ENCODE data around the gene PPIC.

The PPIC gene

DNA sequence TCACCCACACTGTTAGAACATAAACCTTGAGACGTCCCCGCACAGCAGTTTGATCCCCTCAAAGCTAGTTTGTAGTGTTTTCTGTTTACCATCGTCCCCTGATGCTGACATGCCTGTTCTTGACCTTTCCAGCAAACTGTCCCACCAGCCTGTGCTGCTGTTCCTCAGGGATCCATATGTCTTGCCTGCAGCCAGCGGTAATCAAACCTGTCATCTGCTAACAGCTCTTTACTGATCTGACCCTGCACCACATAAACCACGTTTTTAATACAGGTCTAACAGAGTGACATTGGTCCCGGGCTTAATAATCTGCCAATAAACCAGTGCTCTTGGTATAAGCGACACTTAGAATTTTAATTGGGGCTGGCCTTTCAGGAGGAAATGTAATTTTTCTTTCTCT lies 34.7 kb downstream of the PPIC start:
- H3K36me3 Mint-ChIP-seq (ENCODE audit: low read depth), result peaks cover 10% of the 10 kb centered on the region
- no peaks in the 10 kb centered on the region for H3K27me3 Mint-ChIP-seq (ENCODE audit: low read depth)
- peaks cover 6% of the 10 kb centered on the region for H3K4me1 Mint-ChIP-seq
- TF ChIP-seq, protein P1, sequence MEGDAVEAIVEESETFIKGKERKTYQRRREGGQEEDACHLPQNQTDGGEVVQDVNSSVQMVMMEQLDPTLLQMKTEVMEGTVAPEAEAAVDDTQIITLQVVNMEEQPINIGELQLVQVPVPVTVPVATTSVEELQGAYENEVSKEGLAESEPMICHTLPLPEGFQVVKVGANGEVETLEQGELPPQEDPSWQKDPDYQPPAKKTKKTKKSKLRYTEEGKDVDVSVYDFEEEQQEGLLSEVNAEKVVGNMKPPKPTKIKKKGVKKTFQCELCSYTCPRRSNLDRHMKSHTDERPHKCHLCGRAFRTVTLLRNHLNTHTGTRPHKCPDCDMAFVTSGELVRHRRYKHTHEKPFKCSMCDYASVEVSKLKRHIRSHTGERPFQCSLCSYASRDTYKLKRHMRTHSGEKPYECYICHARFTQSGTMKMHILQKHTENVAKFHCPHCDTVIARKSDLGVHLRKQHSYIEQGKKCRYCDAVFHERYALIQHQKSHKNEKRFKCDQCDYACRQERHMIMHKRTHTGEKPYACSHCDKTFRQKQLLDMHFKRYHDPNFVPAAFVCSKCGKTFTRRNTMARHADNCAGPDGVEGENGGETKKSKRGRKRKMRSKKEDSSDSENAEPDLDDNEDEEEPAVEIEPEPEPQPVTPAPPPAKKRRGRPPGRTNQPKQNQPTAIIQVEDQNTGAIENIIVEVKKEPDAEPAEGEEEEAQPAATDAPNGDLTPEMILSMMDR (IDR thresholded peaks at IDR 0.05; ENCODE audit: unreplicated experiment in 3 of 3), result no peak
- no peaks in the 10 kb centered on the region for H3K9me3 Mint-ChIP-seq
- H3K27ac Mint-ChIP-seq, result no peak overlapping the region
- no peak overlapping the region for H3K4me3 Mint-ChIP-seq

DNA sequence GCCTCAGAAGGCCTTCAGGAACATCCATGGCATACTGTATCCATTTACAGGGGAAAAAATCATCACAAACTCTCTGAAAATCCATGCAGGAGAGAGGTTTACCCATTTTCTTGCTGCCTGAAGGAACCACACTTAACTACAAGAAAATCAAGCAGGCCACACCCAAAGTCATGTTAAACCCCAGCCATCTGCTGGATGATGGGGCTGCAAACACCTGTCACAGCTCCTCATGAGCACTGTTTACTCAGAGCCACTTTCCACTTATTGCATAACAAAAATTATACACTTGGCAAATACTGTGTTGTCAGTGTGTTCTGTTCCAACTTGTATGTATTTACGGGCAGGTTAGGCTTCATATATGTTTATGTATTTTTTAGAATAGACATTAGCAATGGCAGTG lies 35.8 kb downstream of the PPIC start:
- Mint-ChIP-seq H3K36me3 (ENCODE audit: low read depth) (peaks cover 5% of the 10 kb centered on the region), H3K9me3 (no peaks in the 10 kb centered on the region), H3K4me3 (no peak overlapping the region), H3K27ac (no peak overlapping the region), H3K4me1 (peaks cover 6% of the 10 kb centered on the region), H3K27me3 (ENCODE audit: low read depth) (no peaks in the 10 kb centered on the region)
- TF ChIP-seq, protein P1 (IDR thresholded peaks at IDR 0.05; ENCODE audit: unreplicated experiment in 3 of 3), result no peak

DNA sequence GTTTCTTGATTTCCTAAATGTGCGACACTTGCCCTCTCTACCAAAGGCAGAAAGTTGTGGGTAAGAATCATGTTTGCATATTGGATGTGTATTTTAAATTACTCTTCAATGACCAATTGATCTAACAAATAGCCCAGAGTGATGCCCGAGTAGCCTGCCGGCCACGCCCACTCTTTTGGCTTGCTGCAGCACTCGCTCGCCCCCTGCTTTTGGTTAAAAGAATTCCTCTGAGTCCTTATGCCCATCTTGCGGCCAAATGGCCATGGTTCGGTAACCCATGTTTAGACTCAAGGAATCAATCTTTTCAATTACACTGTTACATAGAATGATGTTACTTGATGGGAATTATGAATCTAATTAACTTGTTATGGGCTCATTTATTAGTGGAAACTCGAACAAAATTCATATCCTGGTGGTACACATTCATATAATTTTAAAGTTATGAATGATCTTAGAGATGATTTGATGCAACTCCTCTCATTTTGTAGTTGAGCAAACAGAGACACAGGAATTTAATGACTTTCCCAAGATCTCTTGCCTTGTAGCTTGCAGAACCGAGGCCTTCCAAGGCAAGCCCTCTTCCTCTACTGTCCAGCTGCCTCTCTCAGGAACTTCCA lies 36.5 kb downstream of the PPIC start:
- no peak overlapping the region for H3K4me3 Mint-ChIP-seq
- H3K36me3 Mint-ChIP-seq (ENCODE audit: low read depth), result peaks cover 5% of the 10 kb centered on the region
- H3K27ac Mint-ChIP-seq, result no peak overlapping the region
- no peaks in the 10 kb centered on the region for H3K9me3 Mint-ChIP-seq
- TF ChIP-seq, protein P1 (IDR thresholded peaks at IDR 0.05; ENCODE audit: unreplicated experiment in 3 of 3), result peak in 1 of 3 experiments; percentile 33
- H3K27me3 Mint-ChIP-seq (ENCODE audit: low read depth), result no peaks in the 10 kb centered on the region
- H3K4me1 Mint-ChIP-seq, result peaks cover 6% of the 10 kb centered on the region

DNA sequence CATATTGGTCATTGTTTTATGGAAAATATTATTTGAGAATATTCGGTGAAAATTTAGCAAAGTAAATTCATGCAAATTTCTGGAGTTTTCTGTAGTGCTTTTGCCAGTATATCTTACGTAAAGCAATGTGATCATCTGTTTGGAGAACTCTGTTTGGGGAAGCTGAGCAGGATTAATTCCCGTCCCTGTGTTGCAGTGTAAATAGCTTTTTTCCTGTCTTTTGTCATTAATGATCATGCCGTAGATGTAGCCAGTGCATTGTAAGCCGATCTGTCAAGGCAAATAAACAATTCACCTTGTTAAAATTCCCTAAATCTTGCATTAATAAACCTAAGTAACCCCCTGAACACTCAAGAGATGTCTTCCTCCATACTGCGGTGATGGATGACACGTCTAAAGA lies 39.2 kb downstream of the PPIC start:
- Mint-ChIP-seq H3K4me1 (peaks cover 6% of the 10 kb centered on the region), H3K27me3 (ENCODE audit: low read depth) (no peaks in the 10 kb centered on the region), H3K4me3 (no peak overlapping the region), H3K36me3 (ENCODE audit: low read depth) (no peaks in the 10 kb centered on the region), H3K27ac (no peak overlapping the region), H3K9me3 (no peaks in the 10 kb centered on the region)
- TF ChIP-seq, protein P1 (IDR thresholded peaks at IDR 0.05; ENCODE audit: unreplicated experiment in 3 of 3), result no peak

DNA sequence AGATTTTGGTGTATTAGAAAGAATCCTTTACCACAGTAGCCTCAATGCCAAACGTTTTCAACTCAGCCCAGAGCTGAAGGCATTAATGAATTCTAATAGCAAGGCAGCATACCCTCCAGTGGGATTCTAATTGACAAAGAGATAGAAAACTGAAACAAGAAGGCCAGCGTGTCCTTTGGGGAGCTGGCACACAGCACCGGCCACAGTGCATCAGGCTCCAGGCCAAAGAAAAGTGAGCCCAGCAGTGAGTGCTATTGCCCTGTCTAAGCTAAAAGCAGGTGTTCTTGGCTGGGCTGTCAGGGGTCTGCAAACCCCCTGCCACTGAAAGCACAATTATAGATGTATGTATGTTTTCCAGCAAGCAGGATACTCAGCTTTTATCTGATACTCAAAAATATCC lies 40.4 kb downstream of the PPIC start:
- H3K4me1 Mint-ChIP-seq, result peaks cover 6% of the 10 kb centered on the region
- no peaks in the 10 kb centered on the region for H3K36me3 Mint-ChIP-seq (ENCODE audit: low read depth)
- no peaks in the 10 kb centered on the region for H3K9me3 Mint-ChIP-seq
- no peak overlapping the region for H3K4me3 Mint-ChIP-seq
- TF ChIP-seq, protein P1 (IDR thresholded peaks at IDR 0.05; ENCODE audit: unreplicated experiment in 3 of 3), result no peak
- H3K27ac Mint-ChIP-seq, result no peak overlapping the region
- H3K27me3 Mint-ChIP-seq (ENCODE audit: low read depth), result no peaks in the 10 kb centered on the region

DNA sequence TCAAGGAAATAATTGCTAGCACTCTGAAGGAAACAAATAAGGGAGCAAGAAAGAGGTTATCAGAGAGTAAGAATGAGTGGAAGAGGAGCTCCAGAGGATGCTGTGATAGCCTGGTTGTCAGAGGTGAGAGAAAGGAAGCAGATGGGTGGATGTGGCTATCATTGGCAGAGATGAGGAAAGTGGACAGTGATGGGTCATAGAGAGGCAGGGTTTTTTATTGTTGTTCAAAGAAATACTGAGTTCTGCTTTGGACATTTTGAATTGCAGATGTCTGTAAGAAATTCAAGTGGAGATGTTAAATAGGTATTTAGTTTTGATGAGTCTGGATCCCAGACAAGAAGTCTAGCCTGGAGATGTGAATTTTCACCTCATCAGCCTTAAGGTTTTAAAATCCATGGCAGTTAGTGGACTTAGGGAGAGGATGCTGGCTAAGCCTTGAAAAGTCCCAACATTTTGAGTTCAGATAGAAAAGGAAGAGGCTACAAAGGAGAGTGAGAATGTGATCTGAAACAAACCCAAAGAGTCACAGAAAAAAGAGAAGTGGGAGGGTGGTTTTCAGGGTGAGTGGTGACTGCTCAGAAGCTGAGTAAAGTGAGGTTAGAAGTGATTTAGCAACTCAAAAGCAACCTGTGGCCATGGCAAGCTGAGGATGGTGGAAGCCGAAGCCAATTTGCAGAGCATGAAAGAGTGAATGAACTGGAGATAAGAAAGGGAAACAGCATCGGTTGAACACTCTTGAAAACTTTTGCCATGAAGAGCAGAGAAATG lies 50.4 kb downstream of the PPIC start:
- TF ChIP-seq, protein P1 (IDR thresholded peaks at IDR 0.05; ENCODE audit: unreplicated experiment in 3 of 3), result no peak
- no peaks in the 10 kb centered on the region for H3K4me1 Mint-ChIP-seq
- no peaks in the 10 kb centered on the region for H3K27me3 Mint-ChIP-seq (ENCODE audit: low read depth)
- H3K27ac Mint-ChIP-seq, result no peak overlapping the region
- no peak overlapping the region for H3K4me3 Mint-ChIP-seq
- H3K9me3 Mint-ChIP-seq, result no peaks in the 10 kb centered on the region
- H3K36me3 Mint-ChIP-seq (ENCODE audit: low read depth), result no peaks in the 10 kb centered on the region
